Measurements from ENCODE around the gene STX16.

DNA sequence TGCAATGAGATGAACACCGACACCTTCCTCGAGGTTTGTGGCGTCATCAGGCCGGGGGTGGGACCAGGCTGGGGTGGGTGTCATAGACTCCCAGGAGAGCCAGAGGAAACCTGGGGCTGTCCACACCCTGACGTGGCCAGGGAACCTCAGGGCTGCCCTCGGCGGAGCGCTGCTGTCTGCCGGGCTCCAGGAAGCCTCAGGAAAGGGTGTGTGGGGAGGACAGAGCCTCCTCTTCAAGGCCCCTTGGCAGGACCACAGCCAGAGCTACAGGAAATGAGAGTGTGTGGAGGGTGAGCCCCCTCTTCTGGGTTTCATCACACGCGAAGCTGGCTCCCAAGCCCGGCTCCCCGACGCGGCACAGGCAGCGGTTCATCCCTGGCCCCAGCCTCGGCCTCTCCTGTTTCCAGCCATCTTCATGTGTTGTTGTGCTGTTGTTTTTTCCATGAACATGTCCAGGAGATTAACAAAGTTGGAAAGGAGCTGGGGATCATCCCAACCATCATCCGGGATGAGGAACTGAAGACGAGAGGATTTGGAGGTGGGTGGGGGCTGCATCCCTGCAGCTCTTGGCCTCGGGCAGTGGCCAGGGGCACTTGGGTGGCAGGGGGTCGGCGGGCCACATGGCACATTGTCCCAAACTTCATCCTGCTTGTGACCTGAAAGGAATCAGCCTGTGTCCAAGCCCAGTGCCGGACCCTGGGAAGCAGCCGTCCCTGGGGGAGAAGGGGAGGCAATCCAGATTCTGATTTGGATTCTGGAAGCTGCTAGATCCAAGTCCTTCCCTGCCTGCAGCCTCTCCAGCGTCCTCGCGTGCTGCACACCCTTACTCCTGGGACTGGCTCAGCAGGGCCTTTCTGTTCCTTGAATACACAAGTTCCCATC is 47.9 kb downstream of the STX16 start:
- no peak for TF ChIP-seq POLR2A (IDR thresholded peaks at IDR 0.05)
- TF ChIP-seq EP300 (IDR thresholded peaks at IDR 0.05): no peak
- TF ChIP-seq, protein P1, sequence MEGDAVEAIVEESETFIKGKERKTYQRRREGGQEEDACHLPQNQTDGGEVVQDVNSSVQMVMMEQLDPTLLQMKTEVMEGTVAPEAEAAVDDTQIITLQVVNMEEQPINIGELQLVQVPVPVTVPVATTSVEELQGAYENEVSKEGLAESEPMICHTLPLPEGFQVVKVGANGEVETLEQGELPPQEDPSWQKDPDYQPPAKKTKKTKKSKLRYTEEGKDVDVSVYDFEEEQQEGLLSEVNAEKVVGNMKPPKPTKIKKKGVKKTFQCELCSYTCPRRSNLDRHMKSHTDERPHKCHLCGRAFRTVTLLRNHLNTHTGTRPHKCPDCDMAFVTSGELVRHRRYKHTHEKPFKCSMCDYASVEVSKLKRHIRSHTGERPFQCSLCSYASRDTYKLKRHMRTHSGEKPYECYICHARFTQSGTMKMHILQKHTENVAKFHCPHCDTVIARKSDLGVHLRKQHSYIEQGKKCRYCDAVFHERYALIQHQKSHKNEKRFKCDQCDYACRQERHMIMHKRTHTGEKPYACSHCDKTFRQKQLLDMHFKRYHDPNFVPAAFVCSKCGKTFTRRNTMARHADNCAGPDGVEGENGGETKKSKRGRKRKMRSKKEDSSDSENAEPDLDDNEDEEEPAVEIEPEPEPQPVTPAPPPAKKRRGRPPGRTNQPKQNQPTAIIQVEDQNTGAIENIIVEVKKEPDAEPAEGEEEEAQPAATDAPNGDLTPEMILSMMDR (IDR thresholded peaks at IDR 0.05): no peak

All from tibial nerve (tissue), 4 donors.